ENCODE measurements around the gene DHRS9.
"Not testable (repeated sequence)": the region's sequence is repeated elsewhere in the genome, so short reads cannot be mapped to it uniquely, and the experiment has no call there.

DHRS9 gene

GRCh38 chr2:169047256-169048250, 21.8 kb upstream of the DHRS9 start:
- peaks cover 12% of the 10 kb centered on the region for H3K36me3 Mint-ChIP-seq
- no peak overlapping the region for H3K4me3 Mint-ChIP-seq
- no peak overlapping the region for H3K27ac Mint-ChIP-seq
- H3K27me3 Mint-ChIP-seq, result no peaks in the 10 kb centered on the region
- H3K4me1 Mint-ChIP-seq (ENCODE audit: low read depth), result no peaks in the 10 kb centered on the region
- peaks cover 11% of the 10 kb centered on the region for H3K9me3 Mint-ChIP-seq (ENCODE audit: low read depth)

GRCh38 chr2:169049142-169049541, 20.2 kb upstream of the DHRS9 start:
- peaks cover 5% of the 10 kb centered on the region for H3K36me3 Mint-ChIP-seq
- no peaks in the 10 kb centered on the region for H3K27me3 Mint-ChIP-seq
- H3K4me3 Mint-ChIP-seq, result no peak overlapping the region
- no peak overlapping the region for H3K27ac Mint-ChIP-seq
- no peaks in the 10 kb centered on the region for H3K4me1 Mint-ChIP-seq (ENCODE audit: low read depth)
- no peaks in the 10 kb centered on the region for H3K9me3 Mint-ChIP-seq (ENCODE audit: low read depth)

- no peak overlapping the region for H3K27ac Mint-ChIP-seq
- peaks cover 5% of the 10 kb centered on the region for H3K9me3 Mint-ChIP-seq (ENCODE audit: low read depth)
- no peaks in the 10 kb centered on the region for H3K4me1 Mint-ChIP-seq (ENCODE audit: low read depth)
- H3K27me3 Mint-ChIP-seq, result no peaks in the 10 kb centered on the region
- H3K36me3 Mint-ChIP-seq, result peaks cover 4% of the 10 kb centered on the region
- no peak overlapping the region for H3K4me3 Mint-ChIP-seq
Measured at GRCh38 chr2:169050476-169051240, 18.7 kb upstream of the DHRS9 start.

GRCh38 chr2:169054575-169054974, 14.8 kb upstream of the DHRS9 start:
- not testable (repeated sequence) for H3K4me3 Mint-ChIP-seq; H3K36me3 Mint-ChIP-seq; H3K4me1 Mint-ChIP-seq (ENCODE audit: low read depth); H3K9me3 Mint-ChIP-seq (ENCODE audit: low read depth); H3K27me3 Mint-ChIP-seq; H3K27ac Mint-ChIP-seq

GRCh38 chr2:169064199-169064598, 5.2 kb upstream of the DHRS9 start:
- not testable (repeated sequence) for H3K9me3 Mint-ChIP-seq (ENCODE audit: low read depth); H3K27ac Mint-ChIP-seq; H3K4me1 Mint-ChIP-seq (ENCODE audit: low read depth); H3K36me3 Mint-ChIP-seq; H3K4me3 Mint-ChIP-seq; H3K27me3 Mint-ChIP-seq

GRCh38 chr2:169065422-169065821, 3.9 kb upstream of the DHRS9 start:
- Mint-ChIP-seq H3K4me1 (ENCODE audit: low read depth) (no peaks in the 10 kb centered on the region), H3K9me3 (ENCODE audit: low read depth) (no peaks in the 10 kb centered on the region), H3K36me3 (no peaks in the 10 kb centered on the region), H3K27ac (no peak overlapping the region), H3K4me3 (no peak overlapping the region), H3K27me3 (no peaks in the 10 kb centered on the region)

- H3K4me1 Mint-ChIP-seq (ENCODE audit: low read depth), result no peaks in the 10 kb centered on the region
- H3K36me3 Mint-ChIP-seq, result no peaks in the 10 kb centered on the region
- H3K4me3 Mint-ChIP-seq, result no peak overlapping the region
- H3K27ac Mint-ChIP-seq, result no peak overlapping the region
- H3K27me3 Mint-ChIP-seq, result no peaks in the 10 kb centered on the region
- no peaks in the 10 kb centered on the region for H3K9me3 Mint-ChIP-seq (ENCODE audit: low read depth)
Measured at GRCh38 chr2:169065864-169066517, 3.4 kb upstream of the DHRS9 start.

GRCh38 chr2:169066897-169067296, 2.5 kb upstream of the DHRS9 start:
- Mint-ChIP-seq H3K4me1 (ENCODE audit: low read depth) (no peaks in the 10 kb centered on the region), H3K27me3 (peaks cover 1% of the 10 kb centered on the region), H3K9me3 (ENCODE audit: low read depth) (no peaks in the 10 kb centered on the region), H3K27ac (no peak overlapping the region), H3K4me3 (no peak overlapping the region), H3K36me3 (no peaks in the 10 kb centered on the region)

- Mint-ChIP-seq H3K9me3 (ENCODE audit: low read depth) (no peaks in the 10 kb centered on the region), H3K4me3 (no peak overlapping the region), H3K27me3 (peaks cover 1% of the 10 kb centered on the region), H3K4me1 (ENCODE audit: low read depth) (peaks cover 13% of the 10 kb centered on the region), H3K27ac (no peak overlapping the region), H3K36me3 (no peaks in the 10 kb centered on the region)
Measured at GRCh38 chr2:169069833-169070232, 470 bp downstream of the DHRS9 start.

GRCh38 chr2:169071455-169071854, 2.1 kb downstream of the DHRS9 start:
- Mint-ChIP-seq H3K36me3 (no peaks in the 10 kb centered on the region), H3K4me1 (ENCODE audit: low read depth) (peaks cover 13% of the 10 kb centered on the region), H3K27me3 (peaks cover 1% of the 10 kb centered on the region), H3K9me3 (ENCODE audit: low read depth) (no peaks in the 10 kb centered on the region), H3K27ac (peak overlapping the region; percentile 4), H3K4me3 (no peak overlapping the region)

GRCh38 chr2:169072163-169072925, 3.0 kb downstream of the DHRS9 start:
- Mint-ChIP-seq H3K36me3 (no peaks in the 10 kb centered on the region), H3K27ac (peak overlapping the region; percentile 30), H3K27me3 (peaks cover 1% of the 10 kb centered on the region), H3K9me3 (ENCODE audit: low read depth) (no peaks in the 10 kb centered on the region), H3K4me3 (no peak overlapping the region), H3K4me1 (ENCODE audit: low read depth) (peaks cover 13% of the 10 kb centered on the region)

- no peaks in the 10 kb centered on the region for H3K9me3 Mint-ChIP-seq (ENCODE audit: low read depth)
- peak overlapping the region; percentile 82 for H3K27ac Mint-ChIP-seq
- peaks cover 1% of the 10 kb centered on the region for H3K27me3 Mint-ChIP-seq
- no peaks in the 10 kb centered on the region for H3K36me3 Mint-ChIP-seq
- H3K4me3 Mint-ChIP-seq, result no peak overlapping the region
- peaks cover 13% of the 10 kb centered on the region for H3K4me1 Mint-ChIP-seq (ENCODE audit: low read depth)
Measured at GRCh38 chr2:169073211-169073962, 4.0 kb downstream of the DHRS9 start.

- H3K4me1 Mint-ChIP-seq (ENCODE audit: low read depth), result peaks cover 13% of the 10 kb centered on the region
- H3K4me3 Mint-ChIP-seq, result no peak overlapping the region
- peaks cover 1% of the 10 kb centered on the region for H3K27me3 Mint-ChIP-seq
- peak overlapping the region; percentile 82 for H3K27ac Mint-ChIP-seq
- no peaks in the 10 kb centered on the region for H3K36me3 Mint-ChIP-seq
- H3K9me3 Mint-ChIP-seq (ENCODE audit: low read depth), result no peaks in the 10 kb centered on the region
Measured at GRCh38 chr2:169073963-169074751, 4.8 kb downstream of the DHRS9 start.

Data from activated naive CD8-positive, alpha-beta T cell (primary cell).